Left lobe of liver (tissue), 2 donors: ENCODE data around the gene HIRIP3. TPM values are rescaled to one million over a fixed set of nuclear protein-coding genes. Genes with fewer than 3 reads are reported as not detected.
"Not testable (repeated sequence)": the region's sequence is repeated elsewhere in the genome, so short reads cannot be mapped to it uniquely, and the experiment has no call there.

Experiments used
- ATAC-seq: fragments of 200-7000 bp; cut with Tn5 transposase; one replicate; pipeline ENCODE4 v1.9.1; 2020; ENCODE audit warnings: mild to moderate bottlenecking, moderate library complexity
- DNase-seq: peaks from one replicate; pipeline ENCODE4 v3.0.0-alpha.2; 2020; ENCODE audit warnings: low spot score
- total RNA-seq: library from RNA; stranded (reverse); gene quantifications from one replicate; pipeline ENCODE4 v1.2.1, GENCODE V29; 2021
- donor health status: DM: no; HTN: no; CAD: no; lungs with moderate emphysema.
- donor health status: DM: no; HTN: yes; CAD: no.

Gene HIRIP3
- total RNA-seq, 1 donor from 2014 or later, result 9.2 TPM

DNA sequence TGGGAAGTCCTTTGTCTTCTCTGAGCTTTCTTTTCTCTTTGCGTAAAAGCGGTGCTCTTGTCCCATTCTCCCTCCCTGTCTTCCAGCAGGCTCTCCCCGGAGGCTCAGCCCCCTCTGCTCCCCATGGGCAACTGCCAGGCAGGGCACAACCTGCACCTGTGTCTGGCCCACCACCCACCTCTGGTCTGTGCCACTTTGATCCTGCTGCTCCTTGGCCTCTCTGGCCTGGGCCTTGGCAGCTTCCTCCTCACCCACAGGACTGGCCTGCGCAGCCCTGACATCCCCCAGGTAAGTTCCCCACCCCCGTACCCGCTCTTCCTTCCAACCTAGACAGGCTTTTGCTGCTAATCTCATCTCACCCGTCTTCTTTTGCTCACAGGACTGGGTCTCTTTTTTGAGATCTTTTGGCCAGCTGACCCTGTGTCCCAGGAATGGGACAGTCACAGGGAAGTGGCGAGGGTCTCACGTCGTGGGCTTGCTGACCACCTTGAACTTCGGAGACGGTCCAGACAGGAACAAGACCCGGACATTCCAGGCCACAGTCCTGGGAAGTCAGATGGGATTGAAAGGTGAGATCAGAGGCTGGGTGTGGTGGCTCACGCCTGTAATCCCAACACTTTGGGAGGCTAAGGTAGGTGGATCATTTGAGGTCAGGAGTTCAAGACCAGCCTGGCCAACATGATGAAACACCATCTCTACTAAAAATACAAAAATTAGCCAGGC is 32.2 kb downstream of the HIRIP3 start:
- ATAC-seq (no peak), DNase-seq (no peak)

DNA sequence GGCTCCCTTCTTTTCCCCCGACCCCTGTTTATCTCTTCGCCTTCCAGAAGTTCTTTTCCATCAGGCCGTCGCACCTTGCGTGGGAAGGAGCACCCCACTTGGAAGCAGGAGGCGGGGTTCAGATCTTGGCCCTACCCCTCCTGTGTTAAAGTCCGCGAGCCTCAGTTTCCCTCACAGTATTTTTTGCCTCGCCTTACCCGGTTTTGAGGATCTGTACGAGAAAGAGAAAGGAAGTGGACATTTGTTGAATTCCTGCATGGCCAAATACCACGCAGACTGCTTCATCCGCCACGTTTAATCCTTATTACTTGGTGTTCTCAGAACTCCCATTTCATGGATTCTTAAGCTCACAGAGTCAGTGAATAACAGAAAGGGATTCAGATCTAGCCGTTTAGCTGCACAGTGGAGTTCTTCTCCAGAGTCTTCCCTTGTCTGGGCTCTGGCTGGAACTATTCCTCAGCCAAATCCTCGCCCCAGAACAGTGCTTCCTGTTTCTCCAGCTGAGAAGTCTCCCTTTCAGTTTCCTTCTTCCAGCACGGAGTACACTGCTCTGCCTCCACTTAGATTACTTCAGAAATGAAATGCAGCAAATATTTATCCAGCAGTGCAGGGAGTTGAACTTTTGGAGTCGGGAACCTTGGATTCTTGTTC is 32.9 kb downstream of the HIRIP3 start:
- ATAC-seq, result peak; percentile 33
- DNase-seq, result no peak

DNA sequence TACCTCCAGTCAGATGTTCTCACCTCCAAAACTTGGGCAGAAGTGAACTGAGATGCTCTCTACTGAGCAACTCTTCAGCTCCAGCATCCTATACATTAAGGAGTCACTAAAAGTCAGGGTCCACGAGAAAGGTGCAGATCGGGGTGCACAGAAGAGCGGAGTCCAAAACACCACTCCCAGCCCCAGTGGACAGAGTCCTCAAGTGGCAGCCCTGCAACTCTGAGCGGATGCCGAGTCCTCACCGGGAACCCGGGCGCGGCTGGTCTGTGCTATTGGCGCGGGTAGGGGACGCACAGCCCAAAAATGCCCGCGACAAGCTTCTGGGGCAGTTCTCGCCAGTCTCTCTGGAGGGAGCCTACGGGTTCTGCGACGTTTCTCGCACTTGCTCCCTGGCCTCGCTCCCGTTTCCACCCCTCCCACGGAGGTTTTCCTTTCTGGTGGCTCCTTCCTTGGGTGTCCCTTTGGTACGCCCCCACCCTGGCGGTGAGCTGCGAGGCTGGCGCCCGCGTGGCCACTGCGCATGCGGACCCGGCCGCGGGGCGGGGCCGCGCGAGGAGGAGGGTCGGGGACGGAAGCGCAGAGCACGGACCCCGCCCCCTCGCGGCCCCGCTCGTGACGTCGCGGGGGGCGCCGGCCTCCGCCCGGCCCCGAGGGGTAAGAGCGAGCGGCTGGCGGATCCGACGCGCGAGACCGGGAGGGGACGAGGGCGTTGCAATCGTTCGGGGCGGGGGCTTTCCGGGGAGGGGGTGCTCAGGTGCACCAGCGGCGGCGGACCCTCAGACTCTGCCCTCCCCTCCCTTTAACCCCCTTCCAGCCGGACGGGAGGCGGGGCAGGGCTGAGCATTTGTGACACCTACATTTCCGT is 33.7 kb downstream of the HIRIP3 start, which contains the start of gene TMEM219:
Gene TMEM219 (plus strand): TSS at position 601 of the 865 bp plus-strand sequence. CDS start 1,065 bp downstream, outside the sequence.
- DNase-seq, result peak; percentile 91
- ATAC-seq, result peak; percentile 97

DNA sequence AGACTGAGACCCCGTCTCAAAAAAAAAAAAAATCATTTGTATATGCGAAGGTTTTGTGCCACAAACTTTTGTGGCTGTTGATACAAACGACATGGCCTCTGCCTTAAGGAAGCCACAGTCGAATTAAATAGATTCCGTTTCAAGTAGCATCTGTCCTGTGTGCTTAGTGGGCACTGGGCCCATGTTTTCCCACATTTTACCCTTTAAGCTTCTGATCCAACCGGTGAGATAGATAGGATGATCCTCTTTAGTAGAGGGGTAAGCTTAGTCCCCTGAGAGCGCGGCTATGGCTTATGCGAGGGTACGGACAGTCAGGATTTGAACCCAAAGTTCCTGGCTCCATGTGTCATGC is 34.3 kb downstream of the HIRIP3 start:
- ATAC-seq (no peak), DNase-seq (no peak)

GRCh38 chr16:29959821-29960220 is 35.6 kb downstream of the HIRIP3 start:
- not testable (repeated sequence) for DNase-seq, ATAC-seq

GRCh38 chr16:29959293-29959692 is 36.1 kb downstream of the HIRIP3 start:
- DNase-seq (no peak), ATAC-seq (no peak)

DNA sequence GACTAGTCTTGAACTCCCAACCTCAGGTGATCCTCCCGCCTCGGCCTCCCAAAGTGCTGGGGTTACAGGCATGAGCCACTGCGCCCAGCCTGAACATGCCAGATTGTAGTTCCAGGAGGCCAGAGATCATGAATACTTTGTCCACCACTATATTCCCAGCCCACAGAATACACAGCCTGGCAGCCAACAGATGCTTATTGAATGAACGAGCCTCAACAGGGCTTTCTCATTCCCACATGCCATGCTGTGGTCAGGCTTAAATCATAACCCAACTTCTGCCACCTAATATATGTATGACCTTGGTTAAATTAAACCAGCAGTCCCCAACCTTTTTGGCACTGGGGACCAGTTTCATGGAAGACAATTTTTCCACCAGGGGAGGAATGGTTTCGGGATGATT is 36.7 kb downstream of the HIRIP3 start:
- ATAC-seq, result no peak

GRCh38 chr16:29951625-29952365 is 43.6 kb downstream of the HIRIP3 start:
- DNase-seq, result no peak

More for the DNA sequence above, 36.7 kb downstream of the HIRIP3 start:
- DNase-seq, result no peak

DNA sequence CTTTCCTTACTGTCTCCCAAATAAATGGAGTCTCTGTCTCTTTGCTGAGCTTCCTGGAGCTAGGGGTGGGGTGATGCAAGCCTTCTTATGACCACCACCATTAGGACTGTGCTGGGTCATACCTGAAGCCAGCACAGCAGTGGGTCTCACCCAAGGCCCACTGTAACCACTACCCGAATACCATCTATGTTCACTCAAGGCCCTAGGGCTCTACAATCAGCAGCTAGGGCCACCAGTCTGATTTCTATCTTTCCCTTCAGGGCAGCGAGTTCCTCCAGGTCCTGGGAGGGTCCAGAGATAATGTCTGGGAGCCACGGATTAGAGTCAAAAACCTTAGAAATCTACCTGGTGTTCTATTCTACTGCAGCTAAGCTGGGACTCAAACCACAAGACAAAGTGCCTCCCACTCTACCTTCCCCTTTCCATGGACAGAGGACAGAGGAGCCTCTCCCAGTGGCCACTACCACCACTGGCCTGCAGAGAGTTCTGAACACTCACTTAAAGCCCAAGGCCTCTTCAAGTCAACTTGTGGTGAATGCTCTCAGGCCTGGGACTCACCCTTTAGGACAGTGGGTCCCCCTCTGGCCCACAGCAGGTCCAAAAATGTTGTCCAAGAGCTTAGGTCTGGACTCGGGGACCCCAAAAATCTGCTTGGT is 44.5 kb downstream of the HIRIP3 start:
- ATAC-seq, result no peak
- DNase-seq, result no peak

More at GRCh38 chr16:29951625-29952365, 43.6 kb downstream of the HIRIP3 start:
- ATAC-seq, result no peak

DNA sequence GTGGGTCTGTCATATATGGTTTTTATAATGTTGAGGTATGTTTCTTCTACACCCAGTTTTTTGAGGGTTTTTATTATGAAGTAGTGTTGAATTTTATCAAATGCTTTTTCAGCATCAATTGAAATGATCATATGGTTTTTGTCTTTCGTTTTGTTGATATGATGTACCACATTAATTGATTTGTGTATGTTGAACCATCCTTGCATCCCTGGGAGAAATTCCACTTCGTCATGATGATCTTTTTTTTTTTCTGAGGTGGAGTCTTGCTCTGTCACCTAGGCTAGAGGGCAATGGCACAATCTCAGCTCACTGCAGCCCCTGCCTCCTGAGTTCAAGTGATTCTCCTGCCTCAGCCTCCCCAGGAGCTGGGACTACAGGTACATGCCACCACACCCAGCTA is 47.5 kb downstream of the HIRIP3 start:
- ATAC-seq, result no peak

GRCh38 chr16:29943846-29944799 is 51.3 kb downstream of the HIRIP3 start:
- ATAC-seq, result no peak
- DNase-seq, result no peak

More for the DNA sequence above, 47.5 kb downstream of the HIRIP3 start:
- no peak for DNase-seq

Other genes starting within 250 kb of the HIRIP3 start
- 0.53 TPM for gene C16orf54, start 249.6 kb downstream of the HIRIP3 start, total RNA-seq
- gene ZG16, start 217.4 kb downstream of the HIRIP3 start, total RNA-seq, result 1.3 TPM
- gene KIF22, start 204.9 kb downstream of the HIRIP3 start, total RNA-seq, result 27.2 TPM
- gene MAZ, start 189.1 kb downstream of the HIRIP3 start, total RNA-seq, result 101 TPM
- gene PRRT2, start 183.4 kb downstream of the HIRIP3 start, total RNA-seq, result 0.33 TPM
- gene PAGR1, start 179.5 kb downstream of the HIRIP3 start, total RNA-seq, result 11.9 TPM
- 44.4 TPM for gene MVP, start 175.2 kb downstream of the HIRIP3 start, total RNA-seq
- gene CDIPT, start 132.4 kb downstream of the HIRIP3 start, total RNA-seq, result 53.1 TPM
- 0.55 TPM for gene SEZ6L2, start 96.1 kb downstream of the HIRIP3 start, total RNA-seq
- 0.13 TPM for gene ASPHD1, start 95.1 kb downstream of the HIRIP3 start, total RNA-seq
- gene KCTD13, start 69.4 kb downstream of the HIRIP3 start, total RNA-seq, result 9.8 TPM
- gene TMEM219, start 33.5 kb downstream of the HIRIP3 start, total RNA-seq, result 71.0 TPM
- gene TAOK2, start 21.7 kb downstream of the HIRIP3 start, total RNA-seq, result 21.1 TPM
- gene INO80E, start 624 bp upstream of the HIRIP3 start, total RNA-seq, result 34.7 TPM
- 0.15 TPM for gene DOC2A, start 15.4 kb upstream of the HIRIP3 start, total RNA-seq
- gene C16orf92, start 27.6 kb upstream of the HIRIP3 start, total RNA-seq, result not detected
- 0.13 TPM for gene TLCD3B, start 35.7 kb upstream of the HIRIP3 start, total RNA-seq
- 176 TPM for gene ALDOA, start 70.1 kb upstream of the HIRIP3 start, total RNA-seq
- 51.0 TPM for gene PPP4C, start 80.4 kb upstream of the HIRIP3 start, total RNA-seq
- 0.86 TPM for gene TBX6, start 96.3 kb upstream of the HIRIP3 start, total RNA-seq
- 20.9 TPM for gene YPEL3, start 100.6 kb upstream of the HIRIP3 start, total RNA-seq
- gene GDPD3, start 117.9 kb upstream of the HIRIP3 start, total RNA-seq, result 1.4 TPM
- gene MAPK3, start 127.6 kb upstream of the HIRIP3 start, total RNA-seq, result 12.3 TPM
- gene CORO1A, start 188.0 kb upstream of the HIRIP3 start, total RNA-seq, result 8.5 TPM
- gene BOLA2B, start 198.0 kb upstream of the HIRIP3 start, total RNA-seq, result 21.7 TPM
- gene SLX1A, start 198.3 kb upstream of the HIRIP3 start, total RNA-seq, result 77.1 TPM
- gene SULT1A3, start 203.6 kb upstream of the HIRIP3 start, total RNA-seq, result 22.8 TPM